Stimulated activated naive CD8-positive, alpha-beta T cell treated with anti-CD3 and anti-CD28 coated beads, Interleukin-15, Interleukin-2, amounts not matched to agents 100 ng/mL and 50 ng/mL, for 24 hours (primary cell): ENCODE measurements around the gene TAOK3.
A peak's percentile ranks its signal among the peaks of the same experiment; 100 is the strongest.

Experiments used
- H3K27ac Mint-ChIP-seq: one replicate; pipeline ENCODE4 v1.8.0; 2021; ENCODE audit warnings: mild to moderate bottlenecking, mixed read lengths
- H3K27me3 Mint-ChIP-seq: one replicate; pipeline ENCODE4 v1.8.0; 2021; ENCODE audit warnings: mixed read lengths
- H3K36me3 Mint-ChIP-seq: one replicate; pipeline ENCODE4 v1.8.0; 2021; ENCODE audit warnings: low read depth, mixed read lengths
- H3K4me1 Mint-ChIP-seq: one replicate; pipeline ENCODE4 v1.8.0; 2021; ENCODE audit warnings: low read depth, mixed read lengths
- H3K4me3 Mint-ChIP-seq: one replicate; pipeline ENCODE4 v1.8.0; 2021; ENCODE audit warnings: mild to moderate bottlenecking, mixed read lengths
- H3K9me3 Mint-ChIP-seq: one replicate; pipeline ENCODE4 v1.8.0; 2021; ENCODE audit warnings: mixed read lengths

Gene TAOK3

GRCh38 chr12:118190266-118190665 is 182.4 kb downstream of the TAOK3 start:
- Mint-ChIP-seq H3K27me3 (no peaks in the 10 kb centered on the region), H3K9me3 (no peaks in the 10 kb centered on the region), H3K4me3 (no peak overlapping the region), H3K27ac (no peak overlapping the region), H3K4me1 (peaks cover 11% of the 10 kb centered on the region), H3K36me3 (peaks cover 36% of the 10 kb centered on the region)

GRCh38 chr12:118189741-118190191 is 182.9 kb downstream of the TAOK3 start:
- Mint-ChIP-seq H3K27ac (no peak overlapping the region), H3K4me3 (no peak overlapping the region), H3K4me1 (peaks cover 11% of the 10 kb centered on the region), H3K9me3 (no peaks in the 10 kb centered on the region), H3K36me3 (peaks cover 35% of the 10 kb centered on the region), H3K27me3 (no peaks in the 10 kb centered on the region)

- peaks cover 30% of the 10 kb centered on the region for H3K36me3 Mint-ChIP-seq
- H3K4me3 Mint-ChIP-seq: no peak overlapping the region
- peaks cover 11% of the 10 kb centered on the region for H3K4me1 Mint-ChIP-seq
- H3K9me3 Mint-ChIP-seq: no peaks in the 10 kb centered on the region
- H3K27me3 Mint-ChIP-seq: no peaks in the 10 kb centered on the region
- no peak overlapping the region for H3K27ac Mint-ChIP-seq
Observed at GRCh38 chr12:118188690-118189371, 183.9 kb downstream of the TAOK3 start.

GRCh38 chr12:118187751-118188435 is 184.8 kb downstream of the TAOK3 start:
- Mint-ChIP-seq H3K4me1 (peaks cover 11% of the 10 kb centered on the region), H3K9me3 (no peaks in the 10 kb centered on the region), H3K4me3 (no peak overlapping the region), H3K27me3 (no peaks in the 10 kb centered on the region), H3K27ac (no peak overlapping the region), H3K36me3 (peaks cover 26% of the 10 kb centered on the region)

GRCh38 chr12:118185602-118186397 is 186.9 kb downstream of the TAOK3 start:
- Mint-ChIP-seq H3K36me3 (peaks cover 30% of the 10 kb centered on the region), H3K9me3 (no peaks in the 10 kb centered on the region), H3K4me3 (no peak overlapping the region), H3K27me3 (no peaks in the 10 kb centered on the region), H3K27ac (no peak overlapping the region), H3K4me1 (peaks cover 11% of the 10 kb centered on the region)

- no peak overlapping the region for H3K27ac Mint-ChIP-seq
- H3K36me3 Mint-ChIP-seq: peaks cover 28% of the 10 kb centered on the region
- H3K4me3 Mint-ChIP-seq: no peak overlapping the region
- no peaks in the 10 kb centered on the region for H3K27me3 Mint-ChIP-seq
- H3K9me3 Mint-ChIP-seq: no peaks in the 10 kb centered on the region
- peaks cover 11% of the 10 kb centered on the region for H3K4me1 Mint-ChIP-seq
Observed at GRCh38 chr12:118183711-118184110, 189.0 kb downstream of the TAOK3 start.

GRCh38 chr12:118183155-118183554 is 189.6 kb downstream of the TAOK3 start:
- peaks cover 11% of the 10 kb centered on the region for H3K4me1 Mint-ChIP-seq
- H3K4me3 Mint-ChIP-seq: no peak overlapping the region
- H3K27ac Mint-ChIP-seq: no peak overlapping the region
- peaks cover 27% of the 10 kb centered on the region for H3K36me3 Mint-ChIP-seq
- H3K9me3 Mint-ChIP-seq: no peaks in the 10 kb centered on the region
- H3K27me3 Mint-ChIP-seq: no peaks in the 10 kb centered on the region

GRCh38 chr12:118175823-118176447 is 196.8 kb downstream of the TAOK3 start:
- Mint-ChIP-seq H3K27me3 (no peaks in the 10 kb centered on the region), H3K36me3 (peaks cover 52% of the 10 kb centered on the region), H3K27ac (no peak overlapping the region), H3K4me3 (no peak overlapping the region), H3K4me1 (no peaks in the 10 kb centered on the region), H3K9me3 (no peaks in the 10 kb centered on the region)

- Mint-ChIP-seq H3K27ac (no peak overlapping the region), H3K4me3 (no peak overlapping the region), H3K4me1 (peaks cover 32% of the 10 kb centered on the region), H3K36me3 (peaks cover 51% of the 10 kb centered on the region), H3K9me3 (no peaks in the 10 kb centered on the region), H3K27me3 (no peaks in the 10 kb centered on the region)
Observed at GRCh38 chr12:118166946-118167345, 205.8 kb downstream of the TAOK3 start.

GRCh38 chr12:118164798-118165486 is 207.8 kb downstream of the TAOK3 start:
- Mint-ChIP-seq H3K4me1 (peaks cover 32% of the 10 kb centered on the region), H3K4me3 (no peak overlapping the region), H3K36me3 (peaks cover 51% of the 10 kb centered on the region), H3K27me3 (no peaks in the 10 kb centered on the region), H3K27ac (no peak overlapping the region), H3K9me3 (no peaks in the 10 kb centered on the region)

- no peak overlapping the region for H3K4me3 Mint-ChIP-seq
- no peaks in the 10 kb centered on the region for H3K27me3 Mint-ChIP-seq
- no peaks in the 10 kb centered on the region for H3K9me3 Mint-ChIP-seq
- H3K4me1 Mint-ChIP-seq: peaks cover 13% of the 10 kb centered on the region
- H3K27ac Mint-ChIP-seq: no peak overlapping the region
- peaks cover 37% of the 10 kb centered on the region for H3K36me3 Mint-ChIP-seq
Observed at GRCh38 chr12:118160536-118160935, 212.2 kb downstream of the TAOK3 start.

- Mint-ChIP-seq H3K27me3 (no peaks in the 10 kb centered on the region), H3K9me3 (no peaks in the 10 kb centered on the region), H3K27ac (no peak overlapping the region)
Observed at GRCh38 chr12:118151755-118152154, 221.0 kb downstream of the TAOK3 start.

GRCh38 chr12:118150625-118151024 is 222.1 kb downstream of the TAOK3 start:
- Mint-ChIP-seq H3K36me3 (peaks cover 36% of the 10 kb centered on the region), H3K27me3 (no peaks in the 10 kb centered on the region), H3K4me3 (no peak overlapping the region), H3K27ac (no peak overlapping the region), H3K4me1 (no peaks in the 10 kb centered on the region), H3K9me3 (no peaks in the 10 kb centered on the region)

More at GRCh38 chr12:118151755-118152154, 221.0 kb downstream of the TAOK3 start:
- H3K36me3 Mint-ChIP-seq: peaks cover 31% of the 10 kb centered on the region
- no peaks in the 10 kb centered on the region for H3K4me1 Mint-ChIP-seq
- H3K4me3 Mint-ChIP-seq: no peak overlapping the region

- H3K36me3 Mint-ChIP-seq: peaks cover 50% of the 10 kb centered on the region
- peaks cover 4% of the 10 kb centered on the region for H3K4me1 Mint-ChIP-seq
- H3K9me3 Mint-ChIP-seq: no peaks in the 10 kb centered on the region
- peak overlapping the region; percentile 8 for H3K27ac Mint-ChIP-seq
- no peaks in the 10 kb centered on the region for H3K27me3 Mint-ChIP-seq
- no peak overlapping the region for H3K4me3 Mint-ChIP-seq
Observed at GRCh38 chr12:118148287-118148686, 224.4 kb downstream of the TAOK3 start.
